GM10266 (cell line): ENCODE results near the gene CEP126.
"Not testable (repeated sequence)": the region's sequence is repeated elsewhere in the genome, so short reads cannot be mapped to it uniquely, and the experiment has no call there.

Experiments used
- DNase-seq: peaks from one replicate; pipeline ENCODE4 v3.0.0; 2012; ENCODE audit errors: extremely low spot score
- TF ChIP-seq, protein P1 (sequence below): IDR thresholded peaks from 2 replicates; pipeline ENCODE4 v1.5.1; 2012; ENCODE audit warnings: mild to moderate bottlenecking, low read depth; ENCODE audit not compliant: control insufficient read depth, insufficient read depth; ENCODE audit errors: missing control alignments

CEP126 gene

DNA sequence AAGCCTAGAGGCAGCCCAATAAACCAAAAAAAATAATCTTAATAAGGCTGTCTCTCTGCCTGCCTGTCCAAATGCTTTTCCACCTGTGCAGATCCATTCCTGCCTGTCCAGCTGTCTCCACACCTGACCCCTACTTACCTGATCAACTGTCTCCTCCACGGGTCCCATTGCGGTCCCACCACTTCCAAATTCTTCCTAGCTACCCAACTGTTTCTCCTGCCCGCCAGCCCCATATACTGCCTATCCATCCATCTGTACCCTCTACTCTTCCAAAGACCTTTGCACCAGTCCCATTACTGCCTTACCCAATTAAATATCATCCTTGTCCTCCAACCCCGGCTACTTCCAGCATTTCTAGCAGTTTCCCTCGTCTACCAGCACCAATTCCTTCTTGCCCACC lies 40.9 kb downstream of the CEP126 start:
- no peak for DNase-seq
- TF ChIP-seq, protein P1, sequence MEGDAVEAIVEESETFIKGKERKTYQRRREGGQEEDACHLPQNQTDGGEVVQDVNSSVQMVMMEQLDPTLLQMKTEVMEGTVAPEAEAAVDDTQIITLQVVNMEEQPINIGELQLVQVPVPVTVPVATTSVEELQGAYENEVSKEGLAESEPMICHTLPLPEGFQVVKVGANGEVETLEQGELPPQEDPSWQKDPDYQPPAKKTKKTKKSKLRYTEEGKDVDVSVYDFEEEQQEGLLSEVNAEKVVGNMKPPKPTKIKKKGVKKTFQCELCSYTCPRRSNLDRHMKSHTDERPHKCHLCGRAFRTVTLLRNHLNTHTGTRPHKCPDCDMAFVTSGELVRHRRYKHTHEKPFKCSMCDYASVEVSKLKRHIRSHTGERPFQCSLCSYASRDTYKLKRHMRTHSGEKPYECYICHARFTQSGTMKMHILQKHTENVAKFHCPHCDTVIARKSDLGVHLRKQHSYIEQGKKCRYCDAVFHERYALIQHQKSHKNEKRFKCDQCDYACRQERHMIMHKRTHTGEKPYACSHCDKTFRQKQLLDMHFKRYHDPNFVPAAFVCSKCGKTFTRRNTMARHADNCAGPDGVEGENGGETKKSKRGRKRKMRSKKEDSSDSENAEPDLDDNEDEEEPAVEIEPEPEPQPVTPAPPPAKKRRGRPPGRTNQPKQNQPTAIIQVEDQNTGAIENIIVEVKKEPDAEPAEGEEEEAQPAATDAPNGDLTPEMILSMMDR: no peak

DNA sequence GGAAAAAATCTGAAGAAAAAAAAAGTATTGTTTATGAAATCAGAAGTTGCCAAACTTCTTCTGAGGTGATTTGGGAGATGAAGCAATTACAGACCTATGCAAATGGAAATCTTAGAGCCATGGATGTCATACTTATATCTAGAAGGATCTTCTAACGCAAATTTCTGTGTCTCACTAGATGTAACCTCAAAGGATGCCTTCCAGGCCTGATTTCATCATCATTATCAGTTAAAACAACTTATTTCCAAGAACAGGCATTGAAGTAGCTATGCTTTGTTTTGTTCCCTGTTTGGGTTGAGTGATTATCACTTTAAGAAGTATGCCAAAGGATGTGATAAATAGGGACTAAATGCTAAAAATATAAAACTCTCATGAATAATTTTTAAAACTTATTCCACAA lies 45.4 kb downstream of the CEP126 start:
- no peak for DNase-seq

DNA sequence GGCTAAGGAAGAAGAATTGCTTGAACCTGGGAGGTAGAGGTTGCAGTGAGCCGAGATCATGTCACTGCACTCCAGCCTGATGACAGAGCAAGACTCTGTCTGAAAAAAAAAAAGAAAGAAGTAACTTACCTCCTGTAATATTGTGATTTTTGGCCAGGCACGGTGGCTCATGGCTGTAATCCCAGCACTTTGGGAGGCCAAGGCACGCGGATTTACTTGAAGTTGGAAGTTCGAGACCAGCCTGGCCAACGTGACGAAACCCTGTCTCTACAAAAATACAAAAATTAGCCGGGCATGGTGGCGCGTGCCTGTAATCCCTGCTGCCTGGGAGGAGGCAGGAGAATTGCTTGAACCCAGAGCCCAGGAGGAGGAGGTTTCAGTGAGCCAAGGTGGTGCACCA lies 49.4 kb downstream of the CEP126 start:
- DNase-seq: not testable (repeated sequence)

More for the DNA sequence above, 45.4 kb downstream of the CEP126 start:
- TF ChIP-seq, protein P1: no peak

DNA sequence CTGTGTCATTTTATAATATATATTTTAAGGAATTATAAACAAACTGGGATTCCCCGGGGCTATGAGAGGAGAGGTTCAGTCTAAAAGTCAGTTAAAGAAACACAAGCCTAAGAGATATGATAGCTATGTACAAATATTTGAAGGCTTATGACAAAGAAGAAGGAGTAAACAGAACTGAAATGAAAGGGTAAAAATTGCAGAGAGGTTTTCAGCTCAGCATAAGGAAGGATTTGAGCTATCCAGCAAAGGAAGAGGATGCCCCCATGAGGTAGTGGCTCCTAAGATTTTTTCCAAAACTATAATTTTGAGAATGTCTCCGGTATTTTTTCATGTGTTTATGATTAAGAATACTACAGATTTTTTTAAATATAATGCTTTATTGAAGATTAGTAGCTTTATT lies 59.4 kb downstream of the CEP126 start:
- no peak for DNase-seq

DNA sequence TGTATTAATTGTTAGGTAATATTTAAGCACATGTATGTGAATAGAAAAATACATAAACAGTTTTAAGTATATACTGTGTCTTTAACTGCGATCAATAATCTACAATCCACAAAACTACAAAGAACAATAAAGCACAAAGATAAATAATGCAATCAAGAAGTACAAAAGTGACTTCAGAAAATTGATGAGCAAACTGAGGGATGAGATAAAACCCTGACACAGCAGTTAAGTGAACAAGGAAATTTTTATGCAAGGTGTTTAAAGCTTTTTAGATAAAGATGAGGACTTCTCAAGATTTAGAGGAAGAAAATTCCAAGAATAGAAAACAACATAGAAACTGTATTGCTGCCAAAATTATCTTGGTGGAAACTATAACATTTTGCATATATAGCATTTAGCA lies 60.0 kb downstream of the CEP126 start:
- TF ChIP-seq, protein P1: no peak
- DNase-seq: no peak

More for the DNA sequence above, 59.4 kb downstream of the CEP126 start:
- TF ChIP-seq, protein P1: no peak

DNA sequence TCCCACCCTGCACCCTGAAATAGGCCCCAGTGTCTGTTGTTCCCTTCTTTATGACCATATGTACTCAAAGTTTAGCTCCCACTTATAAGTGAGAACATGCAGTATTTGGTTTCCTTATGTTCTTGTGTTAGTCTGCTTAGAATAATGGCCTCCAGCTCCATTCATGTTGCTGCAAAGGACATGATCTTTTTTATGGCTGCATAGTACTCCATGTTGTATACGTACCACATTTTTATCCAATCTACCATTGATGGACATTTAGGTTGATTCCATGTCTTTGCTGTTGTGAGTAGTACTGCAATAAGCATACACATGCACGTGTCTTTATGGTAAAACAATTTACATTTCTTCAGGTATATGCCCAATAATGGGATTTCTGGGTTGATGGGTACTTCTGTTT lies 60.9 kb downstream of the CEP126 start:
- TF ChIP-seq, protein P1: no peak
- DNase-seq: no peak

DNA sequence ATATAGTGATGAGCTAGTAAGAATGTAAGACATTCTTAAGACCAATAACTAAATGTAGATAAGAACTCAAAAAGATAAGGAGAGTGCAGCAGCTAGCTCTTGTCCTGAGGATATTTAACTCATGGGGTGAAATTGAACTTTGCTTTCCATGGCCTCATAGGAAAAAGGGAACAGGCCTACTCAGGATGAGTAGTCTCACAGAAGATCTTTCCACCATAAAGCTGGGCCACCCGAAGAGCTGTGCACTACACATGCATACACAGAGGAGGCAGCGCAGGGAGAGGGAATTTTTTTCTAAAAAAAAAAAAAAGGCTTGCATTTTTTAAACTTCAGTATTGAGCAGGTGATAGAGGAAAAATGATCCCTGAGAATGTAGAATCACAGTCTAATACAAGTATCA lies 72.6 kb downstream of the CEP126 start:
- TF ChIP-seq, protein P1: no peak
- no peak for DNase-seq

DNA sequence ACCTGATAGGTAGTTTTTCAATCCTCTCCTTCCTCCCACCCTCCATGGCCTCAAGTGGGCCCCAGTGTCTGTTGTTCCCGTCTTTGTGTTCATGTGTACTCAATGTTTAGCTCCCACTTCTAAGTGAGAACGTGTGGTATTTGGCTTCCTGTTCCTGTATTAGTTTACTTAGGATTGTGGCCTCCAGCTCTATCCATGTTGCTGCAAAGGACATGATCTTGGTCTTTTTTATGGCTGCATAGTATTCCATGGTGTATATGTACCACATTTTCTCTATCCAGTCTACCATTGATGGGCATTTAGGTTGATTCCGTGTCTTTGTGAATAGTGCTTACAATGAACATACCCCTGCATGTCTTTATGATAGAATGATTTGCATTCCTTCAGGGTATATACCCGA lies 78.4 kb downstream of the CEP126 start:
- no peak for DNase-seq
- TF ChIP-seq, protein P1: no peak

DNA sequence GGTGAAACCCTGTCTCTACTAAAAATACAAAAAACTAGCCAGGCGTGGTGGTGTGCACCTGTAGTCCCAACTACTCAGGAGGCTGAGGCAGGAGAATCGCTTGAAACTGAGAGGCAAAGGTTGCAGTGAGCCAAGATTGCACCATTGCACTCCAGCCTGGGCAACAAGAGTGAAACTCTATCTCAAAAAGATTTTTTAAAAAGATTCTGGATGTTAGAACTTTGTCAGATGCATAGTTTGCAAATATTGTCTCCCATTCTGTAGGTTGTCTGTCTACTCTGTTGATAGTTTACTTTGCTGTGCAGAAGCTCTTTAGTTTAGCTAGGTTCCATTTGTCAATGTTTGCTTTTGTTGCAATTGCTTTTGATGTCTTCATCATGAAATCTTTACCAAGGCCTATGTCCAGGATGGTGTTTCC lies 79.3 kb downstream of the CEP126 start:
- not testable (repeated sequence) for DNase-seq
